Measurements from ENCODE around the gene CPNE7. TPM values are rescaled to one million over a fixed set of nuclear protein-coding genes. Genes with fewer than 3 reads are reported as not detected.

The CPNE7 gene
- total and polyA plus RNA-seq, 2 of the 8 experiments (the other 6 are each of a cell fraction or from before 2014, with no cell fraction given): 10.0 to 23.7 TPM

GRCh38 chr16:89567656-89568594 lies 7.6 kb upstream of the CPNE7 start (continued):
- TF ChIP-seq TEAD4 (IDR thresholded peaks at IDR 0.05; ENCODE audit: low read depth, low read length) (no peak), SP2 (IDR thresholded peaks at IDR 0.05; ENCODE audit: low read length) (no peak), KDM5A (IDR thresholded peaks at IDR 0.05; ENCODE audit: low read length) (no peak), POU5F1 (IDR thresholded peaks at IDR 0.05; ENCODE audit: low read depth, low read length) (no peak), ASH2L (IDR thresholded peaks at IDR 0.05; ENCODE audit: low read length) (no peak), CHD2 (IDR thresholded peaks at IDR 0.05; ENCODE audit: low read length) (no peak), TAF7 (optimal IDR thresholded peaks at IDR 0.05; ENCODE audit: borderline replicate concordance, low read depth, low read length) (no peak), NRF1 (IDR thresholded peaks at IDR 0.05; ENCODE audit: low read depth, low read length) (no peak), EZH2 (IDR thresholded peaks at IDR 0.05; ENCODE audit: low read depth, low read length, severe bottlenecking) (no peak)

Measured in H1 (cell line).